Measurements from ENCODE around the gene C2orf74. TPM values are rescaled to one million over a fixed set of nuclear protein-coding genes. Genes with fewer than 3 reads are reported as not detected.
"Not testable (repeated sequence)": the region's sequence is repeated elsewhere in the genome, so short reads cannot be mapped to it uniquely, and the experiment has no call there.

C2orf74 gene
- polyA plus RNA-seq, 1 experiment: 6.5 TPM

DNA sequence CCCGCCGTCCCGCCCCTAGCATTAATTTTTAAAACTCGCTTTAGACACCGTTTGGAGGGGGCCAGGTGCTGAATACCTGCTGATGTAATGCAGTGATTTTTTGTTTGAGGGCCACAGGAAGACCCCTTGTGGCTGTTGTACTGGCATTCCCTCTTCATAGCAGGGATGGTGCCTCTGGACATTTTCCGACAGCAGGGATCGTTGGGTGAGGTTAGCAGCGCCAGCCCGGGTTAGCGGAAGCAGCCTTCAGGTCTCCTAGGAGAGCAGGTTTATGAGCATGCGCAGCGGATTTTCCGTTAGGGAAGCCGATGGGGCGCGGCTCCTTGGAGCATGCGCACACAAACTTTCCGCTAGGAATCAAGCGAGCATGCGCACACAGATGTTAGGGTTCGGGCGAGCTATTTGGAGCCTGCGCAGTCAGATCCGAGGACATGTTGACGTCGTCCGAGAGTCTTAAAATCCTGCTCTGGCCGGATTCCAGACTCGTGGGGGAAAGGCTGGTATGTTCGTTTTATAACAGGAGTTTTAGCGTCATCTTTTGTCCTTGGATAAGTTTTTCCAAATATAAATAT, 17.2 kb upstream of the C2orf74 start:
- Histone ChIP-seq H3K4me3 (ENCODE audit: low read depth, low read length) (peak overlapping the region; percentile 76), H3K27me3 (ENCODE audit: control insufficient read depth, insufficient read depth, low read length) (no peaks in the 10 kb centered on the region), H3K36me3 (ENCODE audit: control insufficient read depth, insufficient read depth, low read length) (peaks cover 3% of the 10 kb centered on the region; the same call in 1 of the 2 replicates)
- ChIA-PET CTCF (interaction anchor here (1.5 to 2.9 kb wide), 2 partner anchors 10 to 14 kb away, joined by 3 to 10 read pairs; no protein-coding TSS in a partner anchor), POLR2A (interaction anchor here (0.6 kb wide), 1 partner anchor 103 kb away, joined by 3 read pairs; no protein-coding TSS in a partner anchor)
- DNase-seq (ENCODE audit: low read depth): peak; percentile 91
- TF ChIP-seq, protein P1, sequence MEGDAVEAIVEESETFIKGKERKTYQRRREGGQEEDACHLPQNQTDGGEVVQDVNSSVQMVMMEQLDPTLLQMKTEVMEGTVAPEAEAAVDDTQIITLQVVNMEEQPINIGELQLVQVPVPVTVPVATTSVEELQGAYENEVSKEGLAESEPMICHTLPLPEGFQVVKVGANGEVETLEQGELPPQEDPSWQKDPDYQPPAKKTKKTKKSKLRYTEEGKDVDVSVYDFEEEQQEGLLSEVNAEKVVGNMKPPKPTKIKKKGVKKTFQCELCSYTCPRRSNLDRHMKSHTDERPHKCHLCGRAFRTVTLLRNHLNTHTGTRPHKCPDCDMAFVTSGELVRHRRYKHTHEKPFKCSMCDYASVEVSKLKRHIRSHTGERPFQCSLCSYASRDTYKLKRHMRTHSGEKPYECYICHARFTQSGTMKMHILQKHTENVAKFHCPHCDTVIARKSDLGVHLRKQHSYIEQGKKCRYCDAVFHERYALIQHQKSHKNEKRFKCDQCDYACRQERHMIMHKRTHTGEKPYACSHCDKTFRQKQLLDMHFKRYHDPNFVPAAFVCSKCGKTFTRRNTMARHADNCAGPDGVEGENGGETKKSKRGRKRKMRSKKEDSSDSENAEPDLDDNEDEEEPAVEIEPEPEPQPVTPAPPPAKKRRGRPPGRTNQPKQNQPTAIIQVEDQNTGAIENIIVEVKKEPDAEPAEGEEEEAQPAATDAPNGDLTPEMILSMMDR (IDR thresholded peaks at IDR 0.05; ENCODE audit: insufficient read depth, low read depth, low read length): 0 out of 2 replicates have a peak, but pooled peaks have one; percentile 11

DNA sequence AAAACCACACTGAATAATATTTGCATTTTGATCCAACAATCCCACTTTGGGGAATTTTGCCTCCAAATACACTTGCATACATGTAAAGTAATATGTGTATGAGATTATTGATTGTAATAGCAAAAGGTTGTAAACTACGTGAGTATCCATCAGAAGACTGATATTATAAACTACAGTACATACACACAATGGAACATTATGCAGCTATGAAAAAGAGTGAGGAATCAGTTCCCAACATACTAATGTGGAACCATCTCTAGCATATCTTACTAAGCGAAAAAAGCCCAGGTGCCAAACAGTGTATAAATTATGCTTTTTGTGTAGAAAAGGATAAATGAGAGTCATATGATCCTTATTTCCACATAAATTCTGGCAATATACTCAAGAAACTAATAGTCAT, 16.0 kb upstream of the C2orf74 start:
- Histone ChIP-seq H3K27me3 (ENCODE audit: control insufficient read depth, insufficient read depth, low read length) (no peaks in the 10 kb centered on the region), H3K4me3 (ENCODE audit: low read depth, low read length) (no peak overlapping the region), H3K36me3 (ENCODE audit: control insufficient read depth, insufficient read depth, low read length) (peaks cover 3% of the 10 kb centered on the region; the same call in 1 of the 2 replicates)
- no peak for DNase-seq (ENCODE audit: low read depth)
- CTCF ChIA-PET: interaction anchor here (1.5 kb wide), 1 partner anchor 13 kb away, joined by 3 read pairs; no protein-coding TSS in a partner anchor
- POLR2A ChIA-PET: no interaction called here
- TF ChIP-seq, protein P1 (IDR thresholded peaks at IDR 0.05; ENCODE audit: insufficient read depth, low read depth, low read length): no peak

DNA sequence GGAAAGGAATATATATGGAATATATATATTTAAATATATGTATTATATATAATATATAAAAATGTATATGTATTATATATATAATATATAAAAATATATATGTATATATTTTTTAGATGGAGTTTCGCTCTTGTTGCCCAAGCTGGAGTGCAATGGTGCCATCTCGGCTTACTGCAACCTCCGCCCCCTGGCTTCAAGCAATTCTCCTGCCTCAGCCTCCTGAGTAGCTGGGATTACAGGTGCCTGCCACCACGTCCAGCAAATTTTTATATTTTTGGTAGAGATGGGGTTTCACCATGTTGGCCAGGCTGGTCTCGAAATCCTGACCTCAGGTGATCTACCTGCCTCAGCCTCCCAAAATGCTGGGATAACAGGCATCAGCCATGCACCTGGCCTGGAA, 13.9 kb upstream of the C2orf74 start:
- H3K4me3 ChIP-seq (ENCODE audit: low read depth, low read length); DNase-seq (ENCODE audit: low read depth); POLR2A ChIA-PET; H3K27me3 ChIP-seq (ENCODE audit: control insufficient read depth, insufficient read depth, low read length); H3K36me3 ChIP-seq (ENCODE audit: control insufficient read depth, insufficient read depth, low read length): not testable (repeated sequence)
- CTCF ChIA-PET: interaction anchor here (1.6 kb wide), 1 partner anchor 29 kb away, joined by 3 read pairs; no protein-coding TSS in a partner anchor

DNA sequence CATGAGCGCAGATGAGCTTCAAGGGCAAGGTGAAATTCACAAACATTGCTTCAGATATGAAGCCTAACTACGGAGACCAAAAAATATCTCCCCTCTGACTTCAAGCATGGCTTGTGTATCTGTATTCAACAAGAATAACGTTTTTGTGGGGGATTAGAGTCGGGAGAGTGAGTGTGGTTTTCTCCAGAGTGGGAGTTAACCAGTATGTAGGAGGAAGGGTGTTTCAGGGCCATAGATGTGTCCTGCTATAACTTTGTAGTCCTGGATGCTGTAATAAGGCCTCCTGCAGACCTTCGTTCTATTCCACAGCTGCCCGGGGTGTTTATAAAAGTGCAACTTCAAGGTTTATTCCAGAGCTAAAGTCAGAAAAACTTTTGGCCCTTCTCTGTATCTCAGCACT, 12.9 kb upstream of the C2orf74 start:
- POLR2A ChIA-PET: no interaction called here
- 0 out of 2 replicates have a peak, but pooled peaks cover 3% of the 10 kb centered on the region for H3K36me3 ChIP-seq (ENCODE audit: control insufficient read depth, insufficient read depth, low read length)
- no peak for DNase-seq (ENCODE audit: low read depth)
- CTCF ChIA-PET: interaction anchor here (1.1 to 1.6 kb wide), 2 partner anchors 13 to 28 kb away, joined by 3 read pairs; partner anchors contain the start of gene C2orf74
- no peaks in the 10 kb centered on the region for H3K27me3 ChIP-seq (ENCODE audit: control insufficient read depth, insufficient read depth, low read length)
- no peak overlapping the region for H3K4me3 ChIP-seq (ENCODE audit: low read depth, low read length)
- TF ChIP-seq, protein P1 (IDR thresholded peaks at IDR 0.05; ENCODE audit: insufficient read depth, low read depth, low read length): no peak

DNA sequence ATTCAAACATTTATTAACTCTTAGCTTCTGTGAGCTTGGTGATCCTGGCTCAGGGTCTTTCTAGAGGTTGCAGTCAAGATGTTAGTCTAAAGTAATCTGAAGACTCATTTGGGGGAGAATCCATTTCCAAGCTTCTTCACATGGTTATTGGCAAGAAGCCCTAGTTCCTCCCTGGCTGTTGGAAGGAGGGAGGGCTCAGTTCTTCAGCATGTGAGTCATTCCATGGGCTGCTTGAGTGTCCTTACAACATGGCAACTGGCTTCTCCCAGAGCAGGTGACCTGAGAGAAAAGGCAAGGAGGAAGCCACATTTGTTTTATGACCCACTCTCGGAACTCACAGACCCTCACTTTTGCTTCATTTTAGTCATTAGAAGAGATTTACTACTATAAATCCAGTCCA, 10.6 kb upstream of the C2orf74 start:
- TF ChIP-seq, protein P1 (IDR thresholded peaks at IDR 0.05; ENCODE audit: insufficient read depth, low read depth, low read length): no peak
- no peaks in the 10 kb centered on the region for H3K27me3 ChIP-seq (ENCODE audit: control insufficient read depth, insufficient read depth, low read length)
- no peak for DNase-seq (ENCODE audit: low read depth)
- H3K36me3 ChIP-seq (ENCODE audit: control insufficient read depth, insufficient read depth, low read length): 0 out of 2 replicates have a peak, but pooled peaks cover 3% of the 10 kb centered on the region
- CTCF ChIA-PET: interaction anchor here (0.7 kb wide), 1 partner anchor 29 kb away, joined by 3 read pairs; no protein-coding TSS in a partner anchor
- no peak overlapping the region for H3K4me3 ChIP-seq (ENCODE audit: low read depth, low read length)
- POLR2A ChIA-PET: no interaction called here
